Osteoblast (primary cell): ENCODE results near the gene GART. TPM values are rescaled to one million over a fixed set of nuclear protein-coding genes. Genes with fewer than 3 reads are reported as not detected.

Experiments
- DNase-seq: peaks from one replicate; pipeline ENCODE4 v3.0.0; 2011; ENCODE audit warnings: low spot score, mixed read lengths; ENCODE audit not compliant: insufficient read length; ENCODE audit errors: missing footprints
- H2AFZ ChIP-seq: 2 replicates; pipeline ENCODE4 v1.6.0; 2011; ENCODE audit warnings: mild to moderate bottlenecking, low read length
- H3K27ac ChIP-seq: 2 replicates; pipeline ENCODE4 v1.5.1; 2011; ENCODE audit warnings: mild to moderate bottlenecking, low read depth, low read length, moderate library complexity
- H3K27me3 ChIP-seq: 2 replicates; pipeline ENCODE4 v1.6.0; 2012; ENCODE audit warnings: mild to moderate bottlenecking, control low read depth, inconsistent platforms, low read length, moderate library complexity; ENCODE audit not compliant: insufficient read depth
- H3K36me3 ChIP-seq: 2 replicates; pipeline ENCODE4 v1.5.1; 2011; ENCODE audit warnings: mild to moderate bottlenecking, low read length, control low read depth, moderate library complexity; ENCODE audit not compliant: insufficient read depth
- H3K4me1 ChIP-seq: 2 replicates; pipeline ENCODE4 v1.5.1; 2011; ENCODE audit warnings: mild to moderate bottlenecking, low read length, control low read depth, moderate library complexity; ENCODE audit not compliant: insufficient read depth
- H3K4me2 ChIP-seq: 2 replicates; pipeline ENCODE4 v1.6.0; 2011; ENCODE audit warnings: mild to moderate bottlenecking, low read length; ENCODE audit not compliant: insufficient read depth
- H3K4me3 ChIP-seq: fragments of 200-600 bp; sonication (generic); 3 replicates; pipeline ENCODE4 v1.5.1; 2012; ENCODE audit warnings: mild to moderate bottlenecking, low read length, inconsistent platforms; ENCODE audit not compliant: insufficient read depth
- H3K79me2 ChIP-seq: 2 replicates; pipeline ENCODE4 v1.6.0; 2012; ENCODE audit warnings: mild to moderate bottlenecking, low read length, control low read depth, inconsistent platforms; ENCODE audit not compliant: insufficient read depth
- H3K9me3 ChIP-seq: 2 replicates; pipeline ENCODE4 v1.5.1; 2011; ENCODE audit warnings: low read depth, low read length, control low read depth
- H4K20me1 ChIP-seq: 2 replicates; pipeline ENCODE4 v1.6.0; 2012; ENCODE audit warnings: mild to moderate bottlenecking, low read length, control low read depth; ENCODE audit not compliant: insufficient read depth
- CTCF ChIP-seq: IDR thresholded peaks from 2 replicates; pipeline ENCODE4 v1.5.1; 2011; ENCODE audit warnings: mild to moderate bottlenecking, low read depth, low read length, moderate library complexity; ENCODE audit errors: extremely low read depth
- total RNA-seq: library from RNA; depleted of rRNA; stranded (reverse); fragments of >200 nt; gene quantifications from 2 replicates; pipeline ENCODE4 v1.2.3, GENCODE V29; 2012

GART gene
- total RNA-seq, 1 donor, result 85.8 TPM

- H3K4me3 ChIP-seq, result peak overlapping the region; percentile 88
- H4K20me1 ChIP-seq, result peaks cover 4% of the 10 kb centered on the region
- peak overlapping the region; percentile 68 for H3K27ac ChIP-seq
- H3K27me3 ChIP-seq, result no peaks in the 10 kb centered on the region
- peak overlapping the region; percentile 92 for H3K4me2 ChIP-seq
- no peaks in the 10 kb centered on the region for H3K9me3 ChIP-seq
- no peak for TF ChIP-seq CTCF
- H3K36me3 ChIP-seq, result no peaks in the 10 kb centered on the region
- H3K79me2 ChIP-seq, result peaks cover 26% of the 10 kb centered on the region
- no peak for DNase-seq
- peaks cover 13% of the 10 kb centered on the region for H3K4me1 ChIP-seq
- peak overlapping the region; percentile 93 for H2AFZ ChIP-seq
Measured at GRCh38 chr21:33480481-33481103, 61.3 kb downstream of the GART start.

- peak within 1 kb of the TSS; percentile 93 for H2AFZ ChIP-seq
- H3K9me3 ChIP-seq, result no peaks in the 10 kb centered on the region
- DNase-seq, result peak; percentile 99
- H3K4me3 ChIP-seq, result peak within 1 kb of the TSS; percentile 88
- H3K4me2 ChIP-seq, result peak within 1 kb of the TSS; percentile 96
- H4K20me1 ChIP-seq, result peaks cover 4% of the 10 kb centered on the region
- peaks cover 13% of the 10 kb centered on the region for H3K4me1 ChIP-seq
- H3K79me2 ChIP-seq, result peaks cover 32% of the 10 kb centered on the region
- H3K36me3 ChIP-seq, result no peaks in the 10 kb centered on the region
- peak within 1 kb of the TSS; percentile 90 for H3K27ac ChIP-seq
- no peaks in the 10 kb centered on the region for H3K27me3 ChIP-seq
- TF ChIP-seq CTCF, result peak; percentile 23
Measured at GRCh38 chr21:33479679-33480480, 62.0 kb downstream of the GART start, which contains the start of gene TMEM50B. TMEM50B (minus strand) TSS chr21:33479974; CDS start chr21:33468885, 11,089 bp downstream.

GRCh38 chr21:33478935-33479678 is 62.8 kb downstream of the GART start:
- H3K4me3 ChIP-seq, result peak overlapping the region; percentile 88
- peak overlapping the region; percentile 90 for H3K27ac ChIP-seq
- peak; percentile 87 for DNase-seq
- peaks cover 36% of the 10 kb centered on the region for H3K79me2 ChIP-seq
- no peaks in the 10 kb centered on the region for H3K9me3 ChIP-seq
- peak overlapping the region; percentile 90 for H2AFZ ChIP-seq
- H3K27me3 ChIP-seq, result no peaks in the 10 kb centered on the region
- peaks cover 13% of the 10 kb centered on the region for H3K4me1 ChIP-seq
- no peaks in the 10 kb centered on the region for H3K36me3 ChIP-seq
- H4K20me1 ChIP-seq, result peaks cover 4% of the 10 kb centered on the region
- H3K4me2 ChIP-seq, result peak overlapping the region; percentile 96
- peak; percentile 13 for TF ChIP-seq CTCF
